HepG2 (cell line): ENCODE data around the gene SCARF1. TPM values are rescaled to one million over a fixed set of nuclear protein-coding genes. Genes with fewer than 3 reads are reported as not detected.

Experiments used
- AGO2 ChIP-seq: fragments of 200-400 bp; formaldehyde crosslinking; optimal IDR thresholded peaks from 2 replicates; pipeline ENCODE3; 2017; ENCODE audit warnings: mild to moderate bottlenecking, low read depth, low read length, moderate library complexity
- AHR ChIP-seq: IDR thresholded peaks from 2 replicates; pipeline ENCODE4 v1.6.1; 2018; ENCODE audit warnings: missing genetic modification reagents, missing compliant biosample characterization
- CEBPB ChIP-seq: IDR thresholded peaks from 2 replicates; pipeline ENCODE4 v1.6.1; 2011; ENCODE audit warnings: low read depth, low read length, improper control_type of control experiment, borderline replicate concordance
- ETV5 ChIP-seq: IDR thresholded peaks from 2 replicates; pipeline ENCODE4 v1.6.1; 2018; ENCODE audit warnings: missing biosample characterization, missing genetic modification reagents, inconsistent platforms, borderline replicate concordance
- FOXA3 ChIP-seq: IDR thresholded peaks from 2 replicates; pipeline ENCODE4 v1.6.1; 2016; ENCODE audit warnings: missing genetic modification reagents, missing compliant biosample characterization
- KDM5A ChIP-seq: fragments of 200-600 bp; sonication (generic); IDR thresholded peaks from 2 replicates; pipeline ENCODE4 v1.7.0; 2018; ENCODE audit warnings: antibody characterized with exemption, mild to moderate bottlenecking, low read length, borderline replicate concordance
- KLF6 ChIP-seq: IDR thresholded peaks from 2 replicates; pipeline ENCODE4 v1.8.0; 2016; ENCODE audit warnings: missing biosample characterization, missing genetic modification reagents
- MAZ ChIP-seq, 2 experiments: sonication (generic) in 1 of 2; formaldehyde crosslinking in 1 of 2; IDR thresholded peaks; 2 replicates each; pipeline versions ENCODE4 v1.5.0 to v1.6.1; 2012 to 2020; ENCODE audit warnings: low read depth in 2 of 2, mild to moderate bottlenecking in 2 of 2, borderline replicate concordance in 1 of 2, improper control_type of control experiment in 1 of 2, low read length in 1 of 2, missing genetic modification reagents in 1 of 2, moderate library complexity in 1 of 2
- MED1 ChIP-seq: sonication (generic); formaldehyde crosslinking; IDR thresholded peaks from 2 replicates; pipeline ENCODE4 v1.4.0; 2020; ENCODE audit warnings: missing genetic modification reagents
- MEIS1 ChIP-seq: sonication (generic); formaldehyde crosslinking; IDR thresholded peaks from 2 replicates; pipeline ENCODE4 v1.9.0; 2021; ENCODE audit warnings: mild to moderate bottlenecking, missing genetic modification reagents, moderate library complexity, borderline replicate concordance
- SP4 ChIP-seq: sonication (generic); formaldehyde crosslinking; IDR thresholded peaks from 2 replicates; pipeline ENCODE4 v1.8.1; 2023; ENCODE audit warnings: mild to moderate bottlenecking, missing genetic modification reagents
- TOE1 ChIP-seq: sonication (generic); formaldehyde crosslinking; IDR thresholded peaks from 2 replicates; pipeline ENCODE4 v1.4.0; 2020; ENCODE audit warnings: mild to moderate bottlenecking, missing genetic modification reagents
- ZNF3 ChIP-seq: IDR thresholded peaks from 2 replicates; pipeline ENCODE4 v1.7.0; 2017; ENCODE audit warnings: inconsistent platforms
- ZNF30 ChIP-seq: sonication (generic); formaldehyde crosslinking; IDR thresholded peaks from 2 replicates; pipeline ENCODE4 v1.5.0; 2020; ENCODE audit warnings: mild to moderate bottlenecking, missing genetic modification reagents
- ZNF430 ChIP-seq: sonication (generic); formaldehyde crosslinking; IDR thresholded peaks from 2 replicates; pipeline ENCODE4 v1.9.0; 2021; ENCODE audit warnings: mild to moderate bottlenecking, missing genetic modification reagents
- ZNF563 ChIP-seq: sonication (generic); formaldehyde crosslinking; IDR thresholded peaks from 2 replicates; pipeline ENCODE4 v1.8.0; 2022; ENCODE audit warnings: mild to moderate bottlenecking, moderate library complexity, missing genetic modification reagents
- polyA plus RNA-seq, 8 experiments: library from polyadenylated mRNA; depleted of rRNA in 3 of 8; stranded (reverse) in 7 of 8; unstranded in 1 of 8; fragments of >200 nt; fragmentation: Illumina TruSeq in 4 of 8; extraction: Trizol in 4 of 8; gene quantifications; 2 replicates each; pipeline versions ENCODE4 v1.2.1 to v1.2.3, GENCODE V29; 2011 to 2016; ENCODE audit warnings: low read depth in 4 of 8, missing spikeins in 1 of 8, mixed read lengths in 1 of 8; ENCODE audit not compliant: insufficient read depth in 1 of 8
- total RNA-seq, 5 experiments: library from RNA; depleted of rRNA; stranded (reverse); fragments of >200 nt; fragmentation: Illumina TruSeq; extraction: Trizol; gene quantifications; 2 replicates each; pipeline ENCODE4 v1.2.3, GENCODE V29; 2016; ENCODE audit warnings: low read depth in 1 of 5
- TF ChIP-seq, protein P1 (sequence below): sonication (generic); formaldehyde crosslinking; IDR thresholded peaks from 2 replicates; pipeline ENCODE4 v1.4.0; 2020; ENCODE audit warnings: missing genetic modification reagents
- TF ChIP-seq, protein P2 (sequence below): sonication (generic); IDR thresholded peaks from 2 replicates; pipeline ENCODE4 v1.6.1; 2016; ENCODE audit warnings: low read depth, borderline replicate concordance
- TF ChIP-seq, protein P3 (sequence below): sonication (generic); formaldehyde crosslinking; IDR thresholded peaks from 2 replicates; pipeline ENCODE4 v1.5.1; 2020; ENCODE audit warnings: mild to moderate bottlenecking, missing genetic modification reagents
- TF ChIP-seq, protein P4 (sequence below): sonication (generic); formaldehyde crosslinking; IDR thresholded peaks from 2 replicates; pipeline ENCODE4 v1.8.0; 2022; ENCODE audit warnings: mild to moderate bottlenecking, missing genetic modification reagents, moderate library complexity

Gene SCARF1
- total and polyA plus RNA-seq, 2 of the 13 experiments (the other 11 are each of a cell fraction or from before 2014, with no cell fraction given) = 0.24 to 0.71 TPM

DNA sequence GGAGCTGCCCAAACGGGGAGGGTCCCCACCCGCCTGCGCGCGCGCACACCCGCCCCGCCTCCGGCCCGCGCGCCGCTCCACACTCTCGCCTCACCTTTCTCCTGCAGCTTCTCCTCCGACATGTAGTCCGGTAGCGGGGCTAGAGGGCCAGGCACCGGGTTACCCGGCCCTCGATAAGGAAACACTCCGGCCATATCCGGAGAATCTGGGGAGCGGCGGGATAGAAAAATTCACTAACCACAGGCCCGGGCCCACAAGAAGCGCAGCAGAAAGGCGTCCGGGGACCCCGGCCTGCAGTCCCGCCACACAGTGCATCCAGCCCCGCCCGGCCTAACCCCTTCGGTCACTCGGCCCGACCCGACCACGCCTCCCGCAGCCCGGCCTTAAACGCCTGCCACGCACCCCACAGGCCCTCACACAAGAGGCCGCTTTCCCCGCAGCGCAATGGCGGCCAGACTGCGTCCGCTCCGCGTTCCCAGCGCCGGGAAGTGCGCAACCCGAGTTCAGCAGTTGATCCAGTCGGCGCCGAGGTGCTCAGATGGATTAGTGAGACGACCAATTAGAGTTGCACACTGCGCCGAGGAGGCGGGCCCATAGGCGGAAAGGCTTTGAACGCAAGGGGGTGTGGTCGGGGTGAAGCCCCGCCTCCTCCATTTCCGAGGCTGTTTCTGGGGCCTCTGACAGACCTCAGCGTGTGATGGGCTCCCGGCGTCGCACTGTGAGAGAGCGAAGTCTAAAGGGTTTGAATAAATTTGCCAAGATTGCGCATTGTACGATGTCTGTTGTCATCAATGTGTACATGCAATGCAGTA, 39.1 kb upstream of the SCARF1 start, which contains the start of gene PRPF8 (continued):
- TF ChIP-seq, protein P1, sequence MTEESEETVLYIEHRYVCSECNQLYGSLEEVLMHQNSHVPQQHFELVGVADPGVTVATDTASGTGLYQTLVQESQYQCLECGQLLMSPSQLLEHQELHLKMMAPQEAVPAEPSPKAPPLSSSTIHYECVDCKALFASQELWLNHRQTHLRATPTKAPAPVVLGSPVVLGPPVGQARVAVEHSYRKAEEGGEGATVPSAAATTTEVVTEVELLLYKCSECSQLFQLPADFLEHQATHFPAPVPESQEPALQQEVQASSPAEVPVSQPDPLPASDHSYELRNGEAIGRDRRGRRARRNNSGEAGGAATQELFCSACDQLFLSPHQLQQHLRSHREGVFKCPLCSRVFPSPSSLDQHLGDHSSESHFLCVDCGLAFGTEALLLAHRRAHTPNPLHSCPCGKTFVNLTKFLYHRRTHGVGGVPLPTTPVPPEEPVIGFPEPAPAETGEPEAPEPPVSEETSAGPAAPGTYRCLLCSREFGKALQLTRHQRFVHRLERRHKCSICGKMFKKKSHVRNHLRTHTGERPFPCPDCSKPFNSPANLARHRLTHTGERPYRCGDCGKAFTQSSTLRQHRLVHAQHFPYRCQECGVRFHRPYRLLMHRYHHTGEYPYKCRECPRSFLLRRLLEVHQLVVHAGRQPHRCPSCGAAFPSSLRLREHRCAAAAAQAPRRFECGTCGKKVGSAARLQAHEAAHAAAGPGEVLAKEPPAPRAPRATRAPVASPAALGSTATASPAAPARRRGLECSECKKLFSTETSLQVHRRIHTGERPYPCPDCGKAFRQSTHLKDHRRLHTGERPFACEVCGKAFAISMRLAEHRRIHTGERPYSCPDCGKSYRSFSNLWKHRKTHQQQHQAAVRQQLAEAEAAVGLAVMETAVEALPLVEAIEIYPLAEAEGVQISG (CRISPR knock-in tag) = peak; percentile 83
- peak; percentile 81 for TF ChIP-seq KDM5A
- TF ChIP-seq FOXA3 = no peak; the same call in 1 of the 2 replicates
- TF ChIP-seq, protein P2, sequence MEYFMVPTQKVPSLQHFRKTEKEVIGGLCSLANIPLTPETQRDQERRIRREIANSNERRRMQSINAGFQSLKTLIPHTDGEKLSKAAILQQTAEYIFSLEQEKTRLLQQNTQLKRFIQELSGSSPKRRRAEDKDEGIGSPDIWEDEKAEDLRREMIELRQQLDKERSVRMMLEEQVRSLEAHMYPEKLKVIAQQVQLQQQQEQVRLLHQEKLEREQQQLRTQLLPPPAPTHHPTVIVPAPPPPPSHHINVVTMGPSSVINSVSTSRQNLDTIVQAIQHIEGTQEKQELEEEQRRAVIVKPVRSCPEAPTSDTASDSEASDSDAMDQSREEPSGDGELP = peak; percentile 15; the same call in 1 of the 2 replicates
- peak; percentile 69; the same call in 1 of the 2 replicates for TF ChIP-seq AHR (CRISPR knock-in tag)
- peak; percentile 62; the same call in 1 of the 2 replicates for TF ChIP-seq CEBPB
- TF ChIP-seq, protein P3, sequence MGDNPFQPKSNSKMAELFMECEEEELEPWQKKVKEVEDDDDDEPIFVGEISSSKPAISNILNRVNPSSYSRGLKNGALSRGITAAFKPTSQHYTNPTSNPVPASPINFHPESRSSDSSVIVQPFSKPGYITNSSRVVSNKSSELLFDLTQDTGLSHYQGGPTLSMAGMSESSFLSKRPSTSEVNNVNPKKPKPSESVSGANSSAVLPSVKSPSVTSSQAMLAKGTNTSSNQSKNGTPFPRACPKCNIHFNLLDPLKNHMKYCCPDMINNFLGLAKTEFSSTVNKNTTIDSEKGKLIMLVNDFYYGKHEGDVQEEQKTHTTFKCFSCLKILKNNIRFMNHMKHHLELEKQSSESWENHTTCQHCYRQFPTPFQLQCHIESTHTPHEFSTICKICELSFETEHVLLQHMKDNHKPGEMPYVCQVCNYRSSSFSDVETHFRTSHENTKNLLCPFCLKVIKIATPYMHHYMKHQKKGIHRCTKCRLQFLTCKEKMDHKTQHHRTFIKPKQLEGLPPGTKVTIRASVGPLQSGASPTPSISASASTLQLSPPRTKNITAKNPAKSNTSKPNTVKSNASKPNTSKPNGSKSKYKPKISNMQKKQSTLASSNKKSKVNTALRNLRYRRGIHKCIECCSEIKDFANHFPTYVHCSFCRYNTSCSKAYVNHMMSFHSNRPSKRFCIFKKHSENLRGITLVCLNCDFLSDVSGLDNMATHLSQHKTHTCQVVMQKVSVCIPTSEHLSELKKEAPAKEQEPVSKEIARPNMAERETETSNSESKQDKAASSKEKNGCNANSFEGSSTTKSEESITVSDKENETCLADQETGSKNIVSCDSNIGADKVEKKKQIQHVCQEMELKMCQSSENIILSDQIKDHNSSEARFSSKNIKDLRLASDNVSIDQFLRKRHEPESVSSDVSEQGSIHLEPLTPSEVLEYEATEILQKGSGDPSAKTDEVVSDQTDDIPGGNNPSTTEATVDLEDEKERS = peak; percentile 88
- 0 out of 2 replicates have a peak, but pooled peaks have one; percentile 48 for TF ChIP-seq ZNF30 (CRISPR knock-in tag)
- TF ChIP-seq ZNF3 = no peak
- TF ChIP-seq ZNF430 = peak; percentile 57; the same call in 1 of the 2 replicates
- TF ChIP-seq MEIS1 (CRISPR knock-in tag) = no peak
- peak; percentile 67; the same call in 1 of the 2 replicates for TF ChIP-seq ZNF563 (CRISPR knock-in tag)
- TF ChIP-seq, protein P4, sequence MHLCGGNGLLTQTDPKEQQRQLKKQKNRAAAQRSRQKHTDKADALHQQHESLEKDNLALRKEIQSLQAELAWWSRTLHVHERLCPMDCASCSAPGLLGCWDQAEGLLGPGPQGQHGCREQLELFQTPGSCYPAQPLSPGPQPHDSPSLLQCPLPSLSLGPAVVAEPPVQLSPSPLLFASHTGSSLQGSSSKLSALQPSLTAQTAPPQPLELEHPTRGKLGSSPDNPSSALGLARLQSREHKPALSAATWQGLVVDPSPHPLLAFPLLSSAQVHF (CRISPR knock-in tag) = no peak
- peak; percentile 15; the same call in 1 of the 2 replicates for TF ChIP-seq ETV5 (CRISPR knock-in tag)
- no peak for TF ChIP-seq TOE1 (CRISPR knock-in tag)
- TF ChIP-seq MED1 (CRISPR knock-in tag) = peak; percentile 42
- peak; percentile 91 for TF ChIP-seq AGO2
- peak; percentile 68 for TF ChIP-seq KLF6 (CRISPR knock-in tag)
- no peak for TF ChIP-seq MAZ (IDR thresholded peaks at IDR 0.05; ENCODE audit: borderline replicate concordance, low read depth, low read length)
- TF ChIP-seq MAZ (CRISPR knock-in tag; IDR thresholded peaks at IDR 0.05; ENCODE audit: low read depth) = no peak
- peak; percentile 95 for TF ChIP-seq SP4 (CRISPR knock-in tag)
